WTC11 (cell line): ENCODE measurements around the gene KIRREL3.

ENCODE experiments used
- CREM ChIP-seq: sonication (generic); formaldehyde crosslinking; IDR thresholded peaks from 2 replicates; pipeline ENCODE4 v1.8.1; 2022; ENCODE audit warnings: mild to moderate bottlenecking, missing genetic modification reagents, moderate library complexity
- NR1H2 ChIP-seq: sonication (generic); formaldehyde crosslinking; IDR thresholded peaks from 2 replicates; pipeline ENCODE4 v1.9.0; 2021; ENCODE audit warnings: mild to moderate bottlenecking, moderate library complexity, missing genetic modification reagents
- ZBTB21 ChIP-seq: sonication (generic); formaldehyde crosslinking; IDR thresholded peaks from 2 replicates; pipeline ENCODE4 v1.8.1; 2023; ENCODE audit warnings: mild to moderate bottlenecking, missing genetic modification reagents, borderline replicate concordance
- TF ChIP-seq, protein P1 (sequence below): sonication (generic); formaldehyde crosslinking; IDR thresholded peaks from 2 replicates; pipeline ENCODE4 v1.8.0; 2022; ENCODE audit warnings: mild to moderate bottlenecking, missing genetic modification reagents
- TF ChIP-seq, protein P2 (sequence below): sonication (generic); formaldehyde crosslinking; IDR thresholded peaks from 2 replicates; pipeline ENCODE4 v1.8.1; 2022; ENCODE audit warnings: low read depth, missing genetic modification reagents, borderline replicate concordance
- TF ChIP-seq, protein P3 (sequence below): fragments of 200-600 bp; IDR thresholded peaks from 2 replicates; pipeline ENCODE4 v1.8.0; 2022; ENCODE audit warnings: antibody characterized with exemption
- TF ChIP-seq, protein P4 (sequence below): sonication (generic); formaldehyde crosslinking; conservative IDR thresholded peaks from 2 replicates; pipeline ENCODE4 v1.8.1; 2022; ENCODE audit warnings: mild to moderate bottlenecking, missing genetic modification reagents
- TF ChIP-seq, protein P5 (sequence below): sonication (generic); formaldehyde crosslinking; IDR thresholded peaks from 2 replicates; pipeline ENCODE4 v1.8.1; 2023; ENCODE audit warnings: mild to moderate bottlenecking, missing genetic modification reagents, borderline replicate concordance
- TF ChIP-seq, protein P6 (sequence below): sonication (generic); formaldehyde crosslinking; IDR thresholded peaks from 2 replicates; pipeline ENCODE4 v1.8.0; 2023; ENCODE audit warnings: mild to moderate bottlenecking, missing genetic modification reagents
- TF ChIP-seq, protein P7 (sequence below): sonication (generic); formaldehyde crosslinking; IDR thresholded peaks from 2 replicates; pipeline ENCODE4 v1.8.1; 2023; ENCODE audit warnings: mild to moderate bottlenecking, missing genetic modification reagents, moderate library complexity

DNA sequence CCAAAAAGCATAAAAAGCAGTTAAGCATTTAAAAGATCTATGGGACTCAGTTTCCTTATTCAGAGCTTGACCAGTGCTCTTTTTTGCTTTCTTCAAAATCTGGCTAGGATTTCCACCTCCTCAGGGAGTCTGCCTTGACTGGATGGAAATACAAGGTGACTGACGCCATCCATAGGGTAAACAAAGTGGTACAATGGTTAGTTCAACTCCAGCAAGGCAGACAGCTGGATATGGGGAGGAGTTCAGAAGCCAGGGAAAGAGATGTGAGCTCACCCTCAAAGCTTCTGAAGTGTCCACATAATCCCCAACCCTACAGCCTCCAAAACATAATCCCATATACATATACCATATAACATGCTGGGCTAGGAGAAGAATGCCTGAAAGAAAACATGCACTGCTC lies 52.0 kb downstream of the KIRREL3 start:
- TF ChIP-seq, protein P1, sequence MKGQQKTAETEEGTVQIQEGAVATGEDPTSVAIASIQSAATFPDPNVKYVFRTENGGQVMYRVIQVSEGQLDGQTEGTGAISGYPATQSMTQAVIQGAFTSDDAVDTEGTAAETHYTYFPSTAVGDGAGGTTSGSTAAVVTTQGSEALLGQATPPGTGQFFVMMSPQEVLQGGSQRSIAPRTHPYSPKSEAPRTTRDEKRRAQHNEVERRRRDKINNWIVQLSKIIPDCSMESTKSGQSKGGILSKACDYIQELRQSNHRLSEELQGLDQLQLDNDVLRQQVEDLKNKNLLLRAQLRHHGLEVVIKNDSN (CRISPR knock-in tag): no peak
- TF ChIP-seq NR1H2 (CRISPR knock-in tag) (no peak), ZBTB21 (CRISPR knock-in tag) (no peak), CREM (no peak)
- TF ChIP-seq, protein P2, sequence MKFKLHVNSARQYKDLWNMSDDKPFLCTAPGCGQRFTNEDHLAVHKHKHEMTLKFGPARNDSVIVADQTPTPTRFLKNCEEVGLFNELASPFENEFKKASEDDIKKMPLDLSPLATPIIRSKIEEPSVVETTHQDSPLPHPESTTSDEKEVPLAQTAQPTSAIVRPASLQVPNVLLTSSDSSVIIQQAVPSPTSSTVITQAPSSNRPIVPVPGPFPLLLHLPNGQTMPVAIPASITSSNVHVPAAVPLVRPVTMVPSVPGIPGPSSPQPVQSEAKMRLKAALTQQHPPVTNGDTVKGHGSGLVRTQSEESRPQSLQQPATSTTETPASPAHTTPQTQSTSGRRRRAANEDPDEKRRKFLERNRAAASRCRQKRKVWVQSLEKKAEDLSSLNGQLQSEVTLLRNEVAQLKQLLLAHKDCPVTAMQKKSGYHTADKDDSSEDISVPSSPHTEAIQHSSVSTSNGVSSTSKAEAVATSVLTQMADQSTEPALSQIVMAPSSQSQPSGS (CRISPR knock-in tag): no peak
- TF ChIP-seq, protein P3, sequence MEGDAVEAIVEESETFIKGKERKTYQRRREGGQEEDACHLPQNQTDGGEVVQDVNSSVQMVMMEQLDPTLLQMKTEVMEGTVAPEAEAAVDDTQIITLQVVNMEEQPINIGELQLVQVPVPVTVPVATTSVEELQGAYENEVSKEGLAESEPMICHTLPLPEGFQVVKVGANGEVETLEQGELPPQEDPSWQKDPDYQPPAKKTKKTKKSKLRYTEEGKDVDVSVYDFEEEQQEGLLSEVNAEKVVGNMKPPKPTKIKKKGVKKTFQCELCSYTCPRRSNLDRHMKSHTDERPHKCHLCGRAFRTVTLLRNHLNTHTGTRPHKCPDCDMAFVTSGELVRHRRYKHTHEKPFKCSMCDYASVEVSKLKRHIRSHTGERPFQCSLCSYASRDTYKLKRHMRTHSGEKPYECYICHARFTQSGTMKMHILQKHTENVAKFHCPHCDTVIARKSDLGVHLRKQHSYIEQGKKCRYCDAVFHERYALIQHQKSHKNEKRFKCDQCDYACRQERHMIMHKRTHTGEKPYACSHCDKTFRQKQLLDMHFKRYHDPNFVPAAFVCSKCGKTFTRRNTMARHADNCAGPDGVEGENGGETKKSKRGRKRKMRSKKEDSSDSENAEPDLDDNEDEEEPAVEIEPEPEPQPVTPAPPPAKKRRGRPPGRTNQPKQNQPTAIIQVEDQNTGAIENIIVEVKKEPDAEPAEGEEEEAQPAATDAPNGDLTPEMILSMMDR: no peak
- TF ChIP-seq, protein P4, sequence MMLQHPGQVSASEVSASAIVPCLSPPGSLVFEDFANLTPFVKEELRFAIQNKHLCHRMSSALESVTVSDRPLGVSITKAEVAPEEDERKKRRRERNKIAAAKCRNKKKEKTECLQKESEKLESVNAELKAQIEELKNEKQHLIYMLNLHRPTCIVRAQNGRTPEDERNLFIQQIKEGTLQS: no peak
- TF ChIP-seq, protein P5, sequence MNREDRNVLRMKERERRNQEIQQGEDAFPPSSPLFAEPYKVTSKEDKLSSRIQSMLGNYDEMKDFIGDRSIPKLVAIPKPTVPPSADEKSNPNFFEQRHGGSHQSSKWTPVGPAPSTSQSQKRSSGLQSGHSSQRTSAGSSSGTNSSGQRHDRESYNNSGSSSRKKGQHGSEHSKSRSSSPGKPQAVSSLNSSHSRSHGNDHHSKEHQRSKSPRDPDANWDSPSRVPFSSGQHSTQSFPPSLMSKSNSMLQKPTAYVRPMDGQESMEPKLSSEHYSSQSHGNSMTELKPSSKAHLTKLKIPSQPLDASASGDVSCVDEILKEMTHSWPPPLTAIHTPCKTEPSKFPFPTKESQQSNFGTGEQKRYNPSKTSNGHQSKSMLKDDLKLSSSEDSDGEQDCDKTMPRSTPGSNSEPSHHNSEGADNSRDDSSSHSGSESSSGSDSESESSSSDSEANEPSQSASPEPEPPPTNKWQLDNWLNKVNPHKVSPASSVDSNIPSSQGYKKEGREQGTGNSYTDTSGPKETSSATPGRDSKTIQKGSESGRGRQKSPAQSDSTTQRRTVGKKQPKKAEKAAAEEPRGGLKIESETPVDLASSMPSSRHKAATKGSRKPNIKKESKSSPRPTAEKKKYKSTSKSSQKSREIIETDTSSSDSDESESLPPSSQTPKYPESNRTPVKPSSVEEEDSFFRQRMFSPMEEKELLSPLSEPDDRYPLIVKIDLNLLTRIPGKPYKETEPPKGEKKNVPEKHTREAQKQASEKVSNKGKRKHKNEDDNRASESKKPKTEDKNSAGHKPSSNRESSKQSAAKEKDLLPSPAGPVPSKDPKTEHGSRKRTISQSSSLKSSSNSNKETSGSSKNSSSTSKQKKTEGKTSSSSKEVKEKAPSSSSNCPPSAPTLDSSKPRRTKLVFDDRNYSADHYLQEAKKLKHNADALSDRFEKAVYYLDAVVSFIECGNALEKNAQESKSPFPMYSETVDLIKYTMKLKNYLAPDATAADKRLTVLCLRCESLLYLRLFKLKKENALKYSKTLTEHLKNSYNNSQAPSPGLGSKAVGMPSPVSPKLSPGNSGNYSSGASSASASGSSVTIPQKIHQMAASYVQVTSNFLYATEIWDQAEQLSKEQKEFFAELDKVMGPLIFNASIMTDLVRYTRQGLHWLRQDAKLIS (CRISPR knock-in tag): no peak
- TF ChIP-seq, protein P6, sequence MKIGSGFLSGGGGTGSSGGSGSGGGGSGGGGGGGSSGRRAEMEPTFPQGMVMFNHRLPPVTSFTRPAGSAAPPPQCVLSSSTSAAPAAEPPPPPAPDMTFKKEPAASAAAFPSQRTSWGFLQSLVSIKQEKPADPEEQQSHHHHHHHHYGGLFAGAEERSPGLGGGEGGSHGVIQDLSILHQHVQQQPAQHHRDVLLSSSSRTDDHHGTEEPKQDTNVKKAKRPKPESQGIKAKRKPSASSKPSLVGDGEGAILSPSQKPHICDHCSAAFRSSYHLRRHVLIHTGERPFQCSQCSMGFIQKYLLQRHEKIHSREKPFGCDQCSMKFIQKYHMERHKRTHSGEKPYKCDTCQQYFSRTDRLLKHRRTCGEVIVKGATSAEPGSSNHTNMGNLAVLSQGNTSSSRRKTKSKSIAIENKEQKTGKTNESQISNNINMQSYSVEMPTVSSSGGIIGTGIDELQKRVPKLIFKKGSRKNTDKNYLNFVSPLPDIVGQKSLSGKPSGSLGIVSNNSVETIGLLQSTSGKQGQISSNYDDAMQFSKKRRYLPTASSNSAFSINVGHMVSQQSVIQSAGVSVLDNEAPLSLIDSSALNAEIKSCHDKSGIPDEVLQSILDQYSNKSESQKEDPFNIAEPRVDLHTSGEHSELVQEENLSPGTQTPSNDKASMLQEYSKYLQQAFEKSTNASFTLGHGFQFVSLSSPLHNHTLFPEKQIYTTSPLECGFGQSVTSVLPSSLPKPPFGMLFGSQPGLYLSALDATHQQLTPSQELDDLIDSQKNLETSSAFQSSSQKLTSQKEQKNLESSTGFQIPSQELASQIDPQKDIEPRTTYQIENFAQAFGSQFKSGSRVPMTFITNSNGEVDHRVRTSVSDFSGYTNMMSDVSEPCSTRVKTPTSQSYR: no peak
- TF ChIP-seq, protein P7, sequence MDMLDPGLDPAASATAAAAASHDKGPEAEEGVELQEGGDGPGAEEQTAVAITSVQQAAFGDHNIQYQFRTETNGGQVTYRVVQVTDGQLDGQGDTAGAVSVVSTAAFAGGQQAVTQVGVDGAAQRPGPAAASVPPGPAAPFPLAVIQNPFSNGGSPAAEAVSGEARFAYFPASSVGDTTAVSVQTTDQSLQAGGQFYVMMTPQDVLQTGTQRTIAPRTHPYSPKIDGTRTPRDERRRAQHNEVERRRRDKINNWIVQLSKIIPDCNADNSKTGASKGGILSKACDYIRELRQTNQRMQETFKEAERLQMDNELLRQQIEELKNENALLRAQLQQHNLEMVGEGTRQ: no peak
